ENCODE results near the gene QSOX1.

DNA sequence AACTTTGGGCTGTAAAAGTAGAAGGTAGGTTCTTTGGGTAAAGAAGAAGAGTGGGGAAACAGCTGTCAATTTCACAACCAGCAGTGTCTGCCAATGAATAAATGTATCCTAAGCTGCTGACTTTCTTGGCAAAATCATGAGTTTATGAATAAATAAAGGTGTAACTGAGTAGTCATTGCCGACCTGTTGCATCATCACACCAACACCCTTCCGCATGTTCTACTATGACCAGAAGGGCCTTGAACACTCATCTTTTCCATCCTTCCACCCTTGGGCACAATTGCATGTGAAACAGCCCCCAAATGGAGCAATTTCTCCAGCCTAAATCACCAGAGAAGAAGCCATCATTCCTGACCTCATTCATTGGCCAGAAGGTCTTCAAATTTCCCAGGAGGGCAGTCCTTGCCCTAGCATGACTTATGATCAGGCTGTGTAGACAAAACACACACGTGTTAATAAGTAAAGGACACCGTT, 31.2 kb upstream of the QSOX1 start:
- TF ChIP-seq, protein P1, sequence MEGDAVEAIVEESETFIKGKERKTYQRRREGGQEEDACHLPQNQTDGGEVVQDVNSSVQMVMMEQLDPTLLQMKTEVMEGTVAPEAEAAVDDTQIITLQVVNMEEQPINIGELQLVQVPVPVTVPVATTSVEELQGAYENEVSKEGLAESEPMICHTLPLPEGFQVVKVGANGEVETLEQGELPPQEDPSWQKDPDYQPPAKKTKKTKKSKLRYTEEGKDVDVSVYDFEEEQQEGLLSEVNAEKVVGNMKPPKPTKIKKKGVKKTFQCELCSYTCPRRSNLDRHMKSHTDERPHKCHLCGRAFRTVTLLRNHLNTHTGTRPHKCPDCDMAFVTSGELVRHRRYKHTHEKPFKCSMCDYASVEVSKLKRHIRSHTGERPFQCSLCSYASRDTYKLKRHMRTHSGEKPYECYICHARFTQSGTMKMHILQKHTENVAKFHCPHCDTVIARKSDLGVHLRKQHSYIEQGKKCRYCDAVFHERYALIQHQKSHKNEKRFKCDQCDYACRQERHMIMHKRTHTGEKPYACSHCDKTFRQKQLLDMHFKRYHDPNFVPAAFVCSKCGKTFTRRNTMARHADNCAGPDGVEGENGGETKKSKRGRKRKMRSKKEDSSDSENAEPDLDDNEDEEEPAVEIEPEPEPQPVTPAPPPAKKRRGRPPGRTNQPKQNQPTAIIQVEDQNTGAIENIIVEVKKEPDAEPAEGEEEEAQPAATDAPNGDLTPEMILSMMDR (IDR thresholded peaks at IDR 0.05; ENCODE audit: insufficient read depth, low read depth, low read length), result no peak
- no peak for TF ChIP-seq EZH2 (IDR thresholded peaks at IDR 0.05; ENCODE audit: insufficient read depth, low read length)

All from astrocyte (in vitro differentiated cells and primary cell).